NT2/D1 (cell line): ENCODE measurements around the gene ICAM3.

Source experiments
- SUZ12 ChIP-seq: IDR thresholded peaks from 2 replicates; pipeline ENCODE4 v1.6.1; 2011; ENCODE audit not compliant: insufficient read length, insufficient read depth; ENCODE audit errors: extremely low read depth
- YY1 ChIP-seq: IDR thresholded peaks from 2 replicates; pipeline ENCODE4 v1.6.1; 2011; ENCODE audit not compliant: insufficient read length, insufficient read depth
- ZNF274 ChIP-seq: IDR thresholded peaks from 2 replicates; pipeline ENCODE4 v1.6.1; 2011; ENCODE audit warnings: mild to moderate bottlenecking, low read depth, low read length

DNA sequence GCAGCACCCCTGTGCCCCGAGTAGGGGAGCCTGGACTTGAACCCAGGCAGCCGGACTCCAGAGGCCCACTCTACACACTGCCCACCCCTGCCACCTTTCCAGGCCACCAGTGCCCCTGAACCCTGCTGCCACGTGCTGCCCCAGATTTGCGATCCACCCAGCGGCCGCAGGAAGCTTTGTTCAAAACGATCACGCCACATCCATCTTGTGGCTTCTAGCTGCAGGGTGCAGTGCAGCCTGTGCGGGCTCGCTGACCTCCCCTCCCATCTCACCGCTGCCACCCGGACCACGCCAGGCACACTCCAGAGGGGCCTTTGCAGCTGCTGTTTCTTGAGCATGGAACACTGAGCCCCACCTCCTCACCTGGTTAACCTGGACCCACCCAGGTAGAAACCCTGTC is 9.9 kb downstream of the ICAM3 start:
- TF ChIP-seq ZNF274 (no peak), YY1 (no peak), SUZ12 (no peak)
